CD4-positive, alpha-beta T cell treated with Interleukin-21 for 1 hour (primary cell): ENCODE measurements around the gene ETV2.
A peak's percentile ranks its signal among the peaks of the same experiment; 100 is the strongest.
"Not testable (repeated sequence)": the region's sequence is repeated elsewhere in the genome, so short reads cannot be mapped to it uniquely, and the experiment has no call there.

Experiments used
- DNase-seq: peaks from one replicate; pipeline ENCODE4 v3.0.0-alpha.2; 2020

Gene ETV2

GRCh38 chr19:35661995-35662340 is 20.4 kb downstream of the ETV2 start:
- no peak for DNase-seq

GRCh38 chr19:35663981-35664380 is 22.4 kb downstream of the ETV2 start:
- DNase-seq = no peak

- DNase-seq = no peak
Measured at GRCh38 chr19:35665157-35665556, 23.6 kb downstream of the ETV2 start.

GRCh38 chr19:35665604-35666003 is 24.1 kb downstream of the ETV2 start:
- no peak for DNase-seq

- no peak for DNase-seq
Measured at GRCh38 chr19:35666251-35666913, 24.8 kb downstream of the ETV2 start, which contains the start of gene UPK1A. TSS of gene UPK1A (plus strand) at chr19:35666517. CDS start at chr19:35666813, 296 bp downstream.

- DNase-seq = no peak
Measured at GRCh38 chr19:35669566-35669965, 28.0 kb downstream of the ETV2 start.

GRCh38 chr19:35669974-35670373 is 28.4 kb downstream of the ETV2 start:
- no peak for DNase-seq

- DNase-seq = no peak
Measured at GRCh38 chr19:35670686-35671085, 29.1 kb downstream of the ETV2 start.

- DNase-seq = no peak
Measured at GRCh38 chr19:35671818-35672217, 30.3 kb downstream of the ETV2 start.

- peak; percentile 49 for DNase-seq
Measured at GRCh38 chr19:35673121-35673804, 31.7 kb downstream of the ETV2 start.

GRCh38 chr19:35675589-35676140 is 34.1 kb downstream of the ETV2 start:
- no peak for DNase-seq

- DNase-seq = no peak
Measured at GRCh38 chr19:35689836-35690235, 48.3 kb downstream of the ETV2 start.

- not testable (repeated sequence) for DNase-seq
Measured at GRCh38 chr19:35691106-35691505, 49.6 kb downstream of the ETV2 start.

GRCh38 chr19:35692010-35692409 is 50.5 kb downstream of the ETV2 start:
- DNase-seq = no peak

GRCh38 chr19:35693422-35693821 is 51.9 kb downstream of the ETV2 start:
- no peak for DNase-seq

GRCh38 chr19:35693835-35694599 is 52.5 kb downstream of the ETV2 start:
- DNase-seq = peak; percentile 94
